ENCODE data around the gene ROBO2.

The ROBO2 gene

GRCh38 chr3:77259694-77260093 is 219.8 kb downstream of the ROBO2 start:
- no peak overlapping the region for H3K4me3 ChIP-seq (ENCODE audit: low read length)
- TF ChIP-seq, protein P1, sequence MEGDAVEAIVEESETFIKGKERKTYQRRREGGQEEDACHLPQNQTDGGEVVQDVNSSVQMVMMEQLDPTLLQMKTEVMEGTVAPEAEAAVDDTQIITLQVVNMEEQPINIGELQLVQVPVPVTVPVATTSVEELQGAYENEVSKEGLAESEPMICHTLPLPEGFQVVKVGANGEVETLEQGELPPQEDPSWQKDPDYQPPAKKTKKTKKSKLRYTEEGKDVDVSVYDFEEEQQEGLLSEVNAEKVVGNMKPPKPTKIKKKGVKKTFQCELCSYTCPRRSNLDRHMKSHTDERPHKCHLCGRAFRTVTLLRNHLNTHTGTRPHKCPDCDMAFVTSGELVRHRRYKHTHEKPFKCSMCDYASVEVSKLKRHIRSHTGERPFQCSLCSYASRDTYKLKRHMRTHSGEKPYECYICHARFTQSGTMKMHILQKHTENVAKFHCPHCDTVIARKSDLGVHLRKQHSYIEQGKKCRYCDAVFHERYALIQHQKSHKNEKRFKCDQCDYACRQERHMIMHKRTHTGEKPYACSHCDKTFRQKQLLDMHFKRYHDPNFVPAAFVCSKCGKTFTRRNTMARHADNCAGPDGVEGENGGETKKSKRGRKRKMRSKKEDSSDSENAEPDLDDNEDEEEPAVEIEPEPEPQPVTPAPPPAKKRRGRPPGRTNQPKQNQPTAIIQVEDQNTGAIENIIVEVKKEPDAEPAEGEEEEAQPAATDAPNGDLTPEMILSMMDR (conservative IDR thresholded peaks at IDR 0.05; ENCODE audit: low read length) = no peak
- no peak for DNase-seq (ENCODE audit: low read depth)

GRCh38 chr3:77262361-77262760 is 222.5 kb downstream of the ROBO2 start:
- DNase-seq (ENCODE audit: low read depth) = no peak
- no peak overlapping the region for H3K4me3 ChIP-seq (ENCODE audit: low read length)
- TF ChIP-seq, protein P1 (conservative IDR thresholded peaks at IDR 0.05; ENCODE audit: low read length) = no peak

DNA sequence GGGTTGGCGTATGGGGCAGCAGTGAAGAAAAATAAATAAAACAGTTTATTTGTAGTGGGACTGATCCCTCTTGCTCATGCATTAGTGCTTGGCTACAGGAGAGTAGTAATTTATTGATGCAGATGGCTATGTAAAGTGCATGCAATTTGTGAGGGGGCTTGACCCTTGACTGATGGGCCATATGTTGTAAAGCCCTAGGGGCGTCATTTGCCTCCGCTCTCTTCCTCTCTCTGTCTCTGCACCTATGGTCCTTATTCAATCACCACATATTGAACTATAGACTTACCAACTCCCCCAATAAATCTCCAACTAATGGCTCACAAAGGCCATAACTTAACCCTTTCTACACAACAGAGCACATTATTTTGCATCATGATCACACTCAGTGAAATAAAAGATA is 227.7 kb downstream of the ROBO2 start:
- TF ChIP-seq, protein P1 (conservative IDR thresholded peaks at IDR 0.05; ENCODE audit: low read length) = no peak
- H3K4me3 ChIP-seq (ENCODE audit: low read length) = no peak overlapping the region
- DNase-seq (ENCODE audit: low read depth) = no peak

DNA sequence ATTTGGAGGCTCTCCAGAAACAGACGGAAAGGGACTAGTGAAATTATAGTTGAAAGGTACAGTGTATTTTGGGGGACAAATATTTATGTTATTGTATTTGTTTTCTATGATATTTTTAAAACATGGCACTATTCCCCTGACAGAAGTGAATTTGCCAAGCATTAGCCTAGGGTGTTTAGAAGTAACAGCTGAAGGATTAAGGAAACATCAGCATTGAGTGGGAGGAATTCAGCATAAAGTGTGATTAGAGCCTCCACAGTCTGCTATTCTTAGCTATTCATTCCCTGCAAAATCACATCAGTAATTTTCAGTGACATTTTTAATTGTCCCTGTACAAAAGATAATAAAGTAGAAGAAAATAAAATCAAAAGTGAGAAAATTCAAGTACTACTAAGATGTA is 231.4 kb downstream of the ROBO2 start:
- no peak overlapping the region for H3K4me3 ChIP-seq (ENCODE audit: low read length)
- TF ChIP-seq, protein P1 (conservative IDR thresholded peaks at IDR 0.05; ENCODE audit: low read length) = no peak
- DNase-seq (ENCODE audit: low read depth) = no peak

DNA sequence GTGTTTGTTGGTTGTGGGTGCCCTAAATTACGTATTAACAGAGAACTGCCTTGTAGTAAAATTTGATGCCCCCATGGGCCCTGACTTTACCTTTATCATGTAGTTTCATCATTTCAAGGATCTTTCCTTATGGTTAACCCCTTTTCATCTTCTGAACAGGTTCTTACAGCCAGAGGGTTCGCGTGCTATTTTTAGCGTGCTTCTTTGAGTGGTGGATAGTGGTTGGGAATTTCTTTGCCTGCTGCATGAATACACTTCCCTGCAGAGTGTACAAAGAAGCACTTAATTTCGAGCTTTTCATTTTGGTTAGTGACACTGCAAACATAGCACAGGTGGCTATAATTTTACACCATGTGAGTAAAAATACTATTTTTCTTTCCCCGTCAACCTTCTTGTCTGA is 231.8 kb downstream of the ROBO2 start:
- no peak overlapping the region for H3K4me3 ChIP-seq (ENCODE audit: low read length)
- TF ChIP-seq, protein P1 (conservative IDR thresholded peaks at IDR 0.05; ENCODE audit: low read length) = no peak
- DNase-seq (ENCODE audit: low read depth) = no peak

DNA sequence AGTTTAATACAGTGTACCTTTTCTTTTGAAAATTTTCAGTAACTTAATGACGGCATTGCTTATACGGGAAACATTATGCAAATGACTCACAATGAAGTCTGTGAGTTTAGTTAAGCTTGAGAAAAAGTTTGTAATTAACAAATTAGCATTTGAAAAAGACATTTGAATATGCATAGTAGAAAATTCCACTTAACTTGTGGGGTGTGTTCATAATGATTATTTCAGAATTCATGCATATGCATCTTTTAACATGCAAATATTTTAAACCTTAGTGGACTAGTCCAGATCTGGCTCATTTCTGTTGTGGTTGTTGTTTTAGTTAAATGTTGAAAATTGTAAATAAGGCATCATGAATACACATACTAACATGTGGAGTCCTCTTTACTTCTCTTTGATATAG is 239.4 kb downstream of the ROBO2 start:
- H3K4me3 ChIP-seq (ENCODE audit: low read length) = no peak overlapping the region
- TF ChIP-seq, protein P1 (conservative IDR thresholded peaks at IDR 0.05; ENCODE audit: low read length) = no peak
- DNase-seq (ENCODE audit: low read depth) = no peak

GRCh38 chr3:77281721-77282120 is 241.8 kb downstream of the ROBO2 start:
- DNase-seq (ENCODE audit: low read depth) = no peak
- H3K4me3 ChIP-seq (ENCODE audit: low read length) = no peak overlapping the region
- TF ChIP-seq, protein P1 (conservative IDR thresholded peaks at IDR 0.05; ENCODE audit: low read length) = no peak

All from AG10803 (cell line).